ENCODE measurements around the gene MBOAT1. TPM values are rescaled to one million over a fixed set of nuclear protein-coding genes. Genes with fewer than 3 reads are reported as not detected.

Gene MBOAT1
- total RNA-seq, 1 experiment from 2014 or later = 9.9 TPM

- Histone ChIP-seq H2AK5ac (ENCODE audit: insufficient read length, low read length) (no peak overlapping the region), H3T11ph (ENCODE audit: low read length) (no peak overlapping the region), H3K4me1 (ENCODE audit: insufficient read depth, low read length) (peaks cover 3% of the 10 kb centered on the region), H4K5ac (ENCODE audit: insufficient read length, low read depth, low read length) (no peak overlapping the region), H3K23ac (ENCODE audit: insufficient read length, low read depth, low read length) (no peak overlapping the region), H2BK20ac (ENCODE audit: low read depth, low read length, poor library complexity, severe bottlenecking) (no peak overlapping the region), H2AFZ (ENCODE audit: low read length) (no peak overlapping the region), H4K91ac (ENCODE audit: insufficient read length, low read depth, low read length) (no peak overlapping the region), H3K9ac (ENCODE audit: extremely low read depth, insufficient read length, low read length) (no peak overlapping the region), H3K27me3 (ENCODE audit: insufficient read depth, low read length) (no peaks in the 10 kb centered on the region), H3K4me2 (ENCODE audit: insufficient read depth, insufficient read length, low read length) (no peak overlapping the region), H3K23me2 (ENCODE audit: insufficient read length, low read depth, low read length, poor library complexity, severe bottlenecking) (no peaks in the 10 kb centered on the region), H3K4ac (ENCODE audit: low read depth, low read length) (no peak overlapping the region), H3K56ac (ENCODE audit: insufficient read length, low read depth, low read length) (no peak overlapping the region), H2BK12ac (ENCODE audit: insufficient read length, low read depth, low read length) (no peak overlapping the region), H3K79me1 (ENCODE audit: insufficient read depth, low read depth, low read length, poor library complexity, severe bottlenecking) (no peaks in the 10 kb centered on the region), H3K14ac (ENCODE audit: insufficient read depth, low read length) (no peak overlapping the region), H3K9me3 (ENCODE audit: control insufficient read depth, low read depth, low read length) (no peaks in the 10 kb centered on the region), H3K18ac (ENCODE audit: insufficient read length, low read depth, low read length) (no peak overlapping the region), H4K20me1 (ENCODE audit: control insufficient read depth, insufficient read depth, insufficient read length) (no peaks in the 10 kb centered on the region), H3K27ac (ENCODE audit: insufficient read length, low read depth, low read length) (no peak overlapping the region), H4K8ac (replicated peaks; ENCODE audit: insufficient read length, low read depth, low read length) (no peak overlapping the region), H2BK15ac (ENCODE audit: low read depth, low read length) (no peak overlapping the region), H2BK120ac (ENCODE audit: low read depth, low read length, poor library complexity, severe bottlenecking) (no peak overlapping the region), H2BK5ac (ENCODE audit: insufficient read length, low read length) (no peak overlapping the region), H3K79me2 (ENCODE audit: insufficient read depth, low read length) (no peaks in the 10 kb centered on the region)
- Mint-ChIP-seq H3K27ac (no peak overlapping the region), H3K36me3 (ENCODE audit: insufficient read depth in 1 of 3, low read depth in 3 of 3) (no peaks in the 10 kb centered on the region), H3K4me1 (peaks cover 5% of the 10 kb centered on the region in 2 experiments; a peak in 3 of 4 replicates), H3K4me3 (no peak overlapping the region), H3K27me3 (ENCODE audit: low read depth) (no peaks in the 10 kb centered on the region; the same call in 1 of the 2 replicates), H3K9me3 (no peaks in the 10 kb centered on the region)
- WGBS (ENCODE audit: extremely low coverage, insufficient read length, low lambda C conversion rate) = no CpG with 5 or more reads among the region's 2 CpGs
- TF ChIP-seq CTCF (conservative IDR thresholded peaks at IDR 0.05) = no peak
- DNase-seq = no peak
These were observed 44.7 kb downstream of the MBOAT1 start for GRCh38 chr6:20167601-20168000.
